Esophagus (tissue), 2 donors: ENCODE results near the gene PKP4. TPM values are rescaled to one million over a fixed set of nuclear protein-coding genes. Genes with fewer than 3 reads are reported as not detected.
"Not testable (repeated sequence)": the region's sequence is repeated elsewhere in the genome, so short reads cannot be mapped to it uniquely, and the experiment has no call there.

Experiments used
- H3K27ac ChIP-seq, 2 donors: one replicate each; pipeline ENCODE4 v1.5.1; 2013; ENCODE audit warnings: low read depth in 2 of 2, mild to moderate bottlenecking in 2 of 2, inconsistent platforms in 1 of 2, low read length in 1 of 2, moderate library complexity in 1 of 2
- H3K27me3 ChIP-seq, 2 donors: one replicate each; pipeline ENCODE4 v1.6.1; 2013; ENCODE audit warnings: low read length in 2 of 2, control low read depth in 1 of 2, mild to moderate bottlenecking in 1 of 2; ENCODE audit not compliant: insufficient read depth in 2 of 2, control insufficient read depth in 1 of 2
- H3K36me3 ChIP-seq, 2 donors: one replicate each; pipeline ENCODE4 v1.6.1; 2013; ENCODE audit warnings: low read length in 1 of 2; ENCODE audit not compliant: control insufficient read depth in 2 of 2, insufficient read depth in 2 of 2
- H3K4me1 ChIP-seq, 2 donors: one replicate each; pipeline ENCODE4 v1.6.1; 2013; ENCODE audit warnings: low read length in 1 of 2; ENCODE audit not compliant: control insufficient read depth in 2 of 2, insufficient read depth in 2 of 2
- H3K4me3 ChIP-seq, 2 donors: one replicate each; pipeline ENCODE4 v1.5.1; 2013; ENCODE audit warnings: low read length in 2 of 2, mild to moderate bottlenecking in 2 of 2, low read depth in 1 of 2, moderate library complexity in 1 of 2
- H3K9me3 ChIP-seq, 2 donors: one replicate each; pipeline ENCODE4 v1.6.1; 2013; ENCODE audit warnings: mild to moderate bottlenecking in 2 of 2, low read depth in 1 of 2, low read length in 1 of 2, moderate library complexity in 1 of 2; ENCODE audit not compliant: control insufficient read depth in 2 of 2, insufficient read depth in 1 of 2
- WGBS, 2 donors: extraction: QIAGEN DNeasy Blood & Tissue Kit; methylation state at CpG; one replicate each; pipeline ENCODE4 v1.1.7; 2013; 5-methylcytosine and 5-hydroxymethylcytosine counted together
- polyA plus RNA-seq, 2 donors: library from polyadenylated mRNA; stranded (reverse); fragments of 200-250 nt; gene quantifications; one replicate each; pipeline ENCODE4 v1.2.3, GENCODE V29; 2013
- donor health status: healthy with polysubstance abuse.
- donor health status: Bipolar disorder and iron deficiency.

PKP4 gene
- polyA plus RNA-seq, 2 donors = 21.5 to 25.8 TPM

DNA sequence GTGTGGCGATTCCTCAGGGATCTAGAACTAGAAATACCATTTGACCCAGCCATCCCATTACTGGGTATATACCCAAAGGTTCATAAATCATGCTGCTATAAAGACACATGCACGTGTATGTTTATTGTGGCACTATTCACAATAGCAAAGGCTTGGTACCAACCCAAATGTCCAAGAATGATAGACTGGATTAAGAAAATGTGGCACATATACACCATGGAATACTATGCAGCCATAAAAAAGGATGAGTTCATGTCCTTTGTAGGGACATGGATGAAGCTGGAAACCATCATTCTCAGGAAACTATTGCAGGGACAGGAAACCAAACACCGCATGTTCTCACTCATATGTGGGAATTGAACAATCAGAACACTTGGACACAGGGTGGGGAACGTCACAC lies 17.7 kb upstream of the PKP4 start:
- H3K4me1 ChIP-seq, H3K4me3 ChIP-seq, H3K9me3 ChIP-seq, H3K27me3 ChIP-seq, H3K36me3 ChIP-seq, H3K27ac ChIP-seq: not testable (repeated sequence)
- WGBS, 2 donors = 92 to 93% methylated on average over 3 to 4 of the region's 4 CpGs

DNA sequence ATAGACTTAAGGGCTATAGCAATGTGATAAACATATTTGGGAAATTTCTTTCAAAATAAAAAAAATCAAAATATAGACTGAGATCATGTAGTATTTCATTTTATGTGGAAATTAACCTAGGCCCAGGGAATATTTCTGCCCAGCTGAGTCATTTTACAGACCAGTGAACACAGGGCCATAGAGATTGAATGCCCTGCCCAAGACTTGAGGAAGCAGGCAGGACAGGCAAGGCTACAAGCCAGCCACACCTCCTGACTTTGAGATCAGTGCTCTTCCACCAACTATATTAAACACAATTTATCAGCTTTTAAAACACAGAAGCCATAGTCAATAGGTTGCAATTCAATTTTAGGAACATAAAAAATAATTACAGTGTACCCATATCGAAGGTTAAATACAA lies 13.1 kb upstream of the PKP4 start:
- Histone ChIP-seq H3K27me3 (no peaks in the 10 kb centered on the region), H3K4me3 (no peak overlapping the region), H3K36me3 (no peaks in the 10 kb centered on the region), H3K4me1 (no peaks in the 10 kb centered on the region), H3K27ac (no peak overlapping the region), H3K9me3 (no peaks in the 10 kb centered on the region)
- 92 to 98% methylated on average over 1 of the region's 1 CpG for WGBS, 2 donors

DNA sequence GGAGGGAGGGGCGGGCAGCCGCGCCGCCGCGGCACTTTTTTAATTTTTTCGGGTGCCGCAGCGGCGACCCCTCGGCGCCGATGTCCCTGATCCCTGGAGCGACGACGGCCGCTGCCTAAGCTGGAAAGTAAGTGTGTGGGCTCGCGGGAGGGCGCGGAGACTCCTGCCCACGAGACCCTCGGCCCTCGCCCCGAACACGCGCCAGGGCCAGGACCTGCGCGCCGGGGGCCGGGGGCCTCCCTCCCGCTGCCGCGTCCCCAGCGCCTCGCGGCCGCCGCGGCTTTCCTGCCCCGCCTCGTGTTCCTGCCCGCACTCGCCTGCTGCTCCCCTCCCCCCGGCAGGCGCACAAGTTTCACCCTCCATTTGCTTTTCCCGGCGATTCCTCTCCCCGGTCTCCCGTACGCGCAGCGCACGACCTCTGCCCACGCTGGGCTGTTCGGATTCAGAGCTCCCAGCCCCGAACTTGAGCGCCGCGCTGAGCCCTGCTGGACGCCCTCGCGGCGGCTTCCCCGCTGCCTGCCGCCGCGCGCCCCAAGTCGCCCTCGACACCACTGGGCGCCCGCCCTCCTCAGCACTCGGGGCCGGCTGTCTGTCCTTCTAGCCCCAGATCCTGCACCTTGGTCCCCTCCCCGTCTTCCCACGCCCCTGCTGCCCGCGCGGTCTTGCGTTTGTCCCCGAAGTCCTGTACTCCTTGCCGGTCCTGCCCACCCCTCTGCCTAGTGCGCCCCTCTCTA lies 507 bp downstream of the PKP4 start:
- Histone ChIP-seq H3K4me1 (no peaks in the 10 kb centered on the region), H3K36me3 (no peaks in the 10 kb centered on the region), H3K9me3 (no peaks in the 10 kb centered on the region), H3K4me3 (peak overlapping the region; percentile 88 to 96), H3K27me3 (no peaks in the 10 kb centered on the region), H3K27ac (peak overlapping the region; percentile 94 to 97)
- WGBS, 2 donors = 0 to 1% methylated on average over 58 to 84 of the region's 84 CpGs

- 0 to 1% methylated on average over 60 to 61 of the region's 61 CpGs for WGBS, 2 donors
- Histone ChIP-seq H3K4me3 (peak overlapping the region; percentile 88 to 96), H3K27ac (peak overlapping the region; percentile 94 to 97), H3K36me3 (no peaks in the 10 kb centered on the region), H3K27me3 (no peaks in the 10 kb centered on the region), H3K4me1 (no peaks in the 10 kb centered on the region), H3K9me3 (no peaks in the 10 kb centered on the region)
Observed at GRCh38 chr2:158457826-158458616, 1.3 kb downstream of the PKP4 start.

DNA sequence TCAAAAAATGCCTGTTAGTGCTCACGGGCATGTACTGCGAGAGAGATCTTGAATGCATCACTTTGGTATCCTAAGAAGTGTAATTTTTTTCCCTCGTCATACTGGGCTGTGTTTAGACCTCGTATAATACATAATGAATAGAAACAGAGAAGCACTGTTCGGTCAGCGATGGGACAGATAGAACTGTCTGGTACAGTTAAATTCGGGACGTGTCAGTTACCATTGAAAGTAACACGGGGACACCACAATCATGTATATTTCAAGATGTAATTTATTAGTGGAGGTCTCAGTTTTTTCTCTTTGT lies 1.8 kb downstream of the PKP4 start:
- Histone ChIP-seq H3K27ac (peak overlapping the region in 1 of 2 donors; percentile 97), H3K4me1 (no peaks in the 10 kb centered on the region), H3K4me3 (peak overlapping the region; percentile 88 to 96), H3K9me3 (no peaks in the 10 kb centered on the region), H3K36me3 (no peaks in the 10 kb centered on the region), H3K27me3 (no peaks in the 10 kb centered on the region)
- 17 to 20% methylated on average over 9 of the region's 9 CpGs for WGBS, 2 donors

DNA sequence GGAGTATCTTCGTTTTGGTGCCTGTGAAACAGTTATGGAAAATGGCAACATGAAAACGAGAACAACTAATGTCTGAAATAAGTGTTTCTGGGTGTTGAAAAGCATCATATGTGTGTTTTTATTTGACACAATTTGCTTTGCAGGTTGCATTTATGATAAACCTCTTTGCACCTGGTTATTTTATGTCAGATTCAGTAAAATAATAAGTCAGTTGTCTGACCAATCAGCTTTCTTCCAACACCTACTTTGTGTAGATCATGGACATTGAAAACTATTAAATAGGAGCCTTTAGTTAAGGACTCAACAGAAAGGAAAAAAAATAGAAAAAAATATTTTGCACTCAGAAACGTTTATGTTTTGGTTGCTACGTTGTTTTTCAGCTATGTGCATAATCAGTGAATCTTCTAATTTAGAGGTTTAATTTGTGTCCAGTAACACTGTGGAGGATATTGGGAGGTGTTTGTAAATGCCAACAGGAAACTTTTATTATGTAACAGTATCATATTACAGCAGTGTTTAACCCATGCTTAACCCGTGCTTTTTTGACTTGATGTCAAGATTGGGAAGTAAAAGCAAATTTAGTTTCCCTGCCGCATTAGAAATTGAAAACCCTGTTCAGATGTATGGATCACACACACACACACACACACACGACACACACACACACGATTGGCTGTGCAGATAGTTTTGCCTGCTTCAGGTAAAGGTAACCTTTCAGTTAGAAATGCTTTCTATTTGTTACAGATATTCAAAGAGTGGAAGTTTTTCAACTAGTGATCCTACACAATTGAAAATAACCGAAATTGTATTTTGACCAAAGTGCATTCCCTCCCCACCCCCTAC lies 2.6 kb downstream of the PKP4 start:
- H3K27ac ChIP-seq = no peak overlapping the region
- H3K9me3 ChIP-seq = no peaks in the 10 kb centered on the region
- no peaks in the 10 kb centered on the region for H3K36me3 ChIP-seq
- no peaks in the 10 kb centered on the region for H3K27me3 ChIP-seq
- 34 to 46% methylated on average over 9 of the region's 9 CpGs for WGBS, 2 donors
- H3K4me3 ChIP-seq = peak overlapping the region in 1 of 2 donors; percentile 88
- no peaks in the 10 kb centered on the region for H3K4me1 ChIP-seq

GRCh38 chr2:158460632-158461297 lies 4.0 kb downstream of the PKP4 start:
- Histone ChIP-seq H3K27me3 (no peaks in the 10 kb centered on the region), H3K4me3 (no peak overlapping the region), H3K4me1 (no peaks in the 10 kb centered on the region), H3K27ac (no peak overlapping the region), H3K9me3 (no peaks in the 10 kb centered on the region), H3K36me3 (no peaks in the 10 kb centered on the region)
- 35 to 43% methylated on average over 3 of the region's 3 CpGs for WGBS, 2 donors

DNA sequence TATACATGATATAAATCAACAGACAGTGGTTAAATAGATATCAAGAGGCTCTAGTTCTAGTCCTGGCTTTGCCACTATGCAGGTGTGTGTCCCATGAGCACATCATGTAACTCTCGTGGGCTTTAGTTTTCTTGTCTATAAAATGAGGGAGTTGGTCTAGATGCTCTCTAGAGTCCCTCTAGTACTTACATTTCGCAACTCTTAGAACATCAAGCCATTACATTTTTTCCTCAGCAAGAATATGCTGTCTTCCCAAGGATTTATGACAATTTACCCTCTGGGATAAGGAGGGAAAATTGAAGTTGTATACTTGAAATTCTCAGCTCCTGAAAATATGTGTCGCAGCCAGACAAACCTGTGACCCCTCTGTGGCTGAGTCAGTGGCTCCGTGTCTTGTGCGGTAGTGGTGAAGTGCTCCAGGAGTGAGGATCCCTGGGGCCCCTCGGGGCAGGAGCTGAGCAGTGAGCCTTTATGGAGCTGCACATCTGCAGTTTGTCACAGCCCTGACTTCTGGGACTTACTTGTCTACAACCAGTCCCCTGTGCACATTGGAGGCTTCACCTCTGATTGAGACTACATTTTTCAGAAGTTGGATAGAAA lies 6.8 kb downstream of the PKP4 start:
- WGBS, 2 donors = 76 to 80% methylated on average over 6 of the region's 6 CpGs
- H3K36me3 ChIP-seq = no peaks in the 10 kb centered on the region
- H3K27ac ChIP-seq = no peak overlapping the region
- no peaks in the 10 kb centered on the region for H3K4me1 ChIP-seq
- no peak overlapping the region for H3K4me3 ChIP-seq
- H3K9me3 ChIP-seq = no peaks in the 10 kb centered on the region
- H3K27me3 ChIP-seq = no peaks in the 10 kb centered on the region
